ENCODE measurements around the gene DROSHA. TPM values are rescaled to one million over a fixed set of nuclear protein-coding genes. Genes with fewer than 3 reads are reported as not detected.

The DROSHA gene
- total and polyA plus RNA-seq, 2 donors (not counting 3 experiments of a cell fraction or from before 2014, with no cell fraction given): 49.1 to 96.4 TPM

- CTCF ChIA-PET: no interaction called here
- no TSS peak for BruUV-seq (replicated peaks)
- no peaks in the 10 kb centered on the region for H3K79me2 ChIP-seq (ENCODE audit: control insufficient read depth, insufficient read depth, low read length)
These were observed 31.6 kb downstream of the DROSHA start for GRCh38 chr5:31500256-31500655.

GRCh38 chr5:31496891-31497290 lies 35.0 kb downstream of the DROSHA start:
- dilution Hi-C loops (cut with MboI; ENCODE audit: extremely low pct_ligation_motif_present, low sequenced_read_pairs) (no loop called here), intact Hi-C loops (cut with micrococcal nuclease) (no loop called here)
- CTCF ChIA-PET: no interaction called here
- H3K36me3 ChIP-seq (ENCODE audit: control insufficient read depth in 2 of 2, extremely low read depth in 1 of 2, insufficient read depth in 2 of 2, low read length in 2 of 2): peaks cover 23 to 29% of the 10 kb centered on the region in 2 experiments
- no TSS peak for BruUV-seq (replicated peaks)
- no peaks in the 10 kb centered on the region for H3K9me3 ChIP-seq (replicated peaks; ENCODE audit: control insufficient read depth, insufficient read depth, low read length)
- peaks cover 21% of the 10 kb centered on the region for H3K4me1 ChIP-seq (ENCODE audit: control insufficient read depth, extremely low read depth, insufficient read depth, low read length)
- H2AFZ ChIP-seq (ENCODE audit: low read depth, low read length): no peak overlapping the region
- H3K4me2 ChIP-seq (ENCODE audit: insufficient read depth, low read length): no peak overlapping the region
- no peak overlapping the region for H3K27ac ChIP-seq (ENCODE audit: insufficient read depth, low read depth, low read length)
- FAIRE-seq (no peak), DNase-seq (ENCODE audit: low read depth, low spot score) (no peak)
- H3K4me3 ChIP-seq (replicated peaks in 1 of 3; ENCODE audit: insufficient read depth in 1 of 3, low read depth in 1 of 3, low read length in 3 of 3): no peak overlapping the region
- no peaks in the 10 kb centered on the region for H3K9me1 ChIP-seq (replicated peaks; ENCODE audit: control insufficient read depth, extremely low read depth, insufficient read depth, low read length)
- no peaks in the 10 kb centered on the region for H3K27me3 ChIP-seq (ENCODE audit: control insufficient read depth in 2 of 2, insufficient read depth in 2 of 2, low read length in 2 of 2)
- no peaks in the 10 kb centered on the region for H4K20me1 ChIP-seq (replicated peaks; ENCODE audit: control insufficient read depth, extremely low read depth, insufficient read depth, low read length)
- H3K9ac ChIP-seq (replicated peaks; ENCODE audit: extremely low read depth, insufficient read depth, low read length): no peak overlapping the region
- TF ChIP-seq FOS (IDR thresholded peaks at IDR 0.05; ENCODE audit: borderline replicate concordance, insufficient read depth, low read length): no peak
- no peak for TF ChIP-seq MYC (IDR thresholded peaks at IDR 0.05; ENCODE audit: low read depth, low read length)
- TF ChIP-seq MAX (IDR thresholded peaks at IDR 0.05; ENCODE audit: insufficient read depth, insufficient read length): no peak
- TF ChIP-seq POLR2AphosphoS5 (IDR thresholded peaks at IDR 0.05; ENCODE audit: insufficient read depth, low read depth, low read length): no peak
- TF ChIP-seq EZH2 (IDR thresholded peaks at IDR 0.05; ENCODE audit: borderline replicate concordance, low read depth, low read length, severe bottlenecking): no peak
- TF ChIP-seq JUN (IDR thresholded peaks at IDR 0.05; ENCODE audit: borderline replicate concordance, insufficient read depth, insufficient read length, low read depth): no peak
- TF ChIP-seq GATA2 (IDR thresholded peaks at IDR 0.05; ENCODE audit: insufficient read depth, insufficient read length, low read depth, low read length): no peak
- no peak for TF ChIP-seq POLR2A (IDR thresholded peaks at IDR 0.05; ENCODE audit: low read depth, low read length)
- no peak for TF ChIP-seq CTCF (IDR thresholded peaks at IDR 0.05; ENCODE audit: extremely low read depth in 1 of 2, insufficient read depth in 1 of 2, low read depth in 1 of 2, low read length in 2 of 2)
- no peaks in the 10 kb centered on the region for H3K79me2 ChIP-seq (ENCODE audit: control insufficient read depth, insufficient read depth, low read length)
- POLR2A ChIA-PET: no interaction called here

More at GRCh38 chr5:31500256-31500655, 31.6 kb downstream of the DROSHA start:
- POLR2A ChIA-PET: no interaction called here
- Histone ChIP-seq H3K36me3 (ENCODE audit: control insufficient read depth in 2 of 2, extremely low read depth in 1 of 2, insufficient read depth in 2 of 2, low read length in 2 of 2) (peaks cover 34 to 50% of the 10 kb centered on the region in 2 experiments), H4K20me1 (replicated peaks; ENCODE audit: control insufficient read depth, extremely low read depth, insufficient read depth, low read length) (no peaks in the 10 kb centered on the region), H3K4me3 (replicated peaks in 1 of 3; ENCODE audit: insufficient read depth in 1 of 3, low read depth in 1 of 3, low read length in 3 of 3) (no peak overlapping the region), H3K9me3 (replicated peaks; ENCODE audit: control insufficient read depth, insufficient read depth, low read length) (no peaks in the 10 kb centered on the region), H3K27ac (ENCODE audit: insufficient read depth, low read depth, low read length) (no peak overlapping the region), H3K27me3 (ENCODE audit: control insufficient read depth in 2 of 2, insufficient read depth in 2 of 2, low read length in 2 of 2) (no peaks in the 10 kb centered on the region), H3K4me2 (ENCODE audit: insufficient read depth, low read length) (no peak overlapping the region), H3K4me1 (ENCODE audit: control insufficient read depth, extremely low read depth, insufficient read depth, low read length) (no peaks in the 10 kb centered on the region), H2AFZ (ENCODE audit: low read depth, low read length) (no peak overlapping the region), H3K9ac (replicated peaks; ENCODE audit: extremely low read depth, insufficient read depth, low read length) (no peak overlapping the region), H3K9me1 (replicated peaks; ENCODE audit: control insufficient read depth, extremely low read depth, insufficient read depth, low read length) (no peaks in the 10 kb centered on the region)
- intact Hi-C loops (cut with micrococcal nuclease) (no loop called here), dilution Hi-C loops (cut with MboI; ENCODE audit: extremely low pct_ligation_motif_present, low sequenced_read_pairs) (no loop called here)
- TF ChIP-seq MAX (IDR thresholded peaks at IDR 0.05; ENCODE audit: insufficient read depth, insufficient read length) (no peak), JUN (IDR thresholded peaks at IDR 0.05; ENCODE audit: borderline replicate concordance, insufficient read depth, insufficient read length, low read depth) (no peak), GATA2 (IDR thresholded peaks at IDR 0.05; ENCODE audit: insufficient read depth, insufficient read length, low read depth, low read length) (no peak), MYC (IDR thresholded peaks at IDR 0.05; ENCODE audit: low read depth, low read length) (no peak), POLR2AphosphoS5 (IDR thresholded peaks at IDR 0.05; ENCODE audit: insufficient read depth, low read depth, low read length) (no peak), FOS (IDR thresholded peaks at IDR 0.05; ENCODE audit: borderline replicate concordance, insufficient read depth, low read length) (no peak), POLR2A (IDR thresholded peaks at IDR 0.05; ENCODE audit: low read depth, low read length) (no peak)
- no peak for FAIRE-seq
- no peak for DNase-seq (ENCODE audit: low read depth, low spot score)

Data from endothelial cell of umbilical vein (primary cell).